ENCODE data around the gene FXR2. TPM values are rescaled to one million over a fixed set of nuclear protein-coding genes. Genes with fewer than 3 reads are reported as not detected.

The FXR2 gene
- total RNA-seq, 1 experiment from 2014 or later, result 52.0 TPM

GRCh38 chr17:7588553-7589203 lies 26.0 kb downstream of the FXR2 start:
- peak overlapping the region; percentile 76 for H3K4me3 ChIP-seq (ENCODE audit: insufficient read depth, low read depth, low read length)
- no peaks in the 10 kb centered on the region for H3K27me3 ChIP-seq (ENCODE audit: control insufficient read depth, insufficient read depth, low read length)
- H3K36me3 ChIP-seq (replicated peaks; ENCODE audit: control insufficient read depth, insufficient read depth, low read length), result peaks cover 12% of the 10 kb centered on the region
- DNase-seq, result no peak

- H3K36me3 ChIP-seq (replicated peaks; ENCODE audit: control insufficient read depth, insufficient read depth, low read length), result peaks cover 3% of the 10 kb centered on the region
- no peak overlapping the region for H3K4me3 ChIP-seq (ENCODE audit: insufficient read depth, low read depth, low read length)
- H3K27me3 ChIP-seq (ENCODE audit: control insufficient read depth, insufficient read depth, low read length), result no peaks in the 10 kb centered on the region
- DNase-seq, result no peak
Observed at GRCh38 chr17:7587420-7588151, 27.1 kb downstream of the FXR2 start.

DNA sequence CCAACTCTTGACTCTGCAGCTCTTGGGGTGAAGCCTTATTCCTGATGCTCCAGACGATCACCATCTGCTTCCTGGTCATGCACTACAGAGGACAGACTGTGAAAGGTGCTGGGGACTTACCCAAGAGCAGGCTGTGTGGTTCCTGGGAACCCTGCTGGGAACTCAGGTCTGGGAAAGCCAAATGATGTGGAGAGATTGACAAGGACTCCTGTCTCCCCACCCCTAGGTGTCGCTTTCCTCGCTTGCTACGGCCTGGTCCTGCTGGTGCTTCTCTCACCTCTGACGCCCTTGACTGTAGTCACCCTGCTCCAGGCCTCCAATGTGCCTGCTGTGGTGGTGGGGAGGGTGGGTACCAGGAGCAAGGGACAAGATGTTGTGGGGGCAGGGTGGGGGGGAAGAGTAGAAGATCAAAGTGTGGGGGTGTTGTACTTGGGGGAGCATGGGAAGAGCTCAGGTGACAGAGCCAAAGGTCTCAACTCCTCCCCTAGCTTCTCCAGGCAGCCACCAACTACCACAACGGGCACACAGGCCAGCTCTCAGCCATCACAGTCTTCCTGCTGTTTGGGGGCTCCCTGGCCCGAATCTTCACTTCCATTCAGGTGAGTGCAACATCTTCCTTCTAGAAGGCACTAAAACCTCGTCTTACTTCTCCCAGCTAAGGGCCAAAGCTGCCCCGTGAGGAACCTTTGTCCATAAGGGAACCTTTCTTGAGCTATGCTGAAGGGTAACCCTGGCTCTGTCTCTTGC lies 27.9 kb downstream of the FXR2 start:
- DNase-seq, result peak; percentile 67
- Histone ChIP-seq H3K36me3 (replicated peaks; ENCODE audit: control insufficient read depth, insufficient read depth, low read length) (peaks cover 5% of the 10 kb centered on the region), H3K4me3 (ENCODE audit: insufficient read depth, low read depth, low read length) (no peak overlapping the region), H3K27me3 (ENCODE audit: control insufficient read depth, insufficient read depth, low read length) (no peaks in the 10 kb centered on the region)

- H3K36me3 ChIP-seq (replicated peaks; ENCODE audit: control insufficient read depth, insufficient read depth, low read length), result peaks cover 7% of the 10 kb centered on the region
- H3K27me3 ChIP-seq (ENCODE audit: control insufficient read depth, insufficient read depth, low read length), result no peaks in the 10 kb centered on the region
- peak within 1 kb of the TSS; percentile 70 for H3K4me3 ChIP-seq (ENCODE audit: insufficient read depth, low read depth, low read length)
- peak; percentile 95 for DNase-seq
Observed at GRCh38 chr17:7583253-7584109, 31.2 kb downstream of the FXR2 start, which contains the start of gene MPDU1. MPDU1 (plus strand) TSS chr17:7583852; CDS start chr17:7583863, 11 bp downstream.

- peak; percentile 78 for DNase-seq
- H3K36me3 ChIP-seq (replicated peaks; ENCODE audit: control insufficient read depth, insufficient read depth, low read length), result peaks cover 12% of the 10 kb centered on the region
- H3K4me3 ChIP-seq (ENCODE audit: insufficient read depth, low read depth, low read length), result peak overlapping the region; percentile 70
- no peaks in the 10 kb centered on the region for H3K27me3 ChIP-seq (ENCODE audit: control insufficient read depth, insufficient read depth, low read length)
Observed at GRCh38 chr17:7582396-7583252, 32.1 kb downstream of the FXR2 start.

DNA sequence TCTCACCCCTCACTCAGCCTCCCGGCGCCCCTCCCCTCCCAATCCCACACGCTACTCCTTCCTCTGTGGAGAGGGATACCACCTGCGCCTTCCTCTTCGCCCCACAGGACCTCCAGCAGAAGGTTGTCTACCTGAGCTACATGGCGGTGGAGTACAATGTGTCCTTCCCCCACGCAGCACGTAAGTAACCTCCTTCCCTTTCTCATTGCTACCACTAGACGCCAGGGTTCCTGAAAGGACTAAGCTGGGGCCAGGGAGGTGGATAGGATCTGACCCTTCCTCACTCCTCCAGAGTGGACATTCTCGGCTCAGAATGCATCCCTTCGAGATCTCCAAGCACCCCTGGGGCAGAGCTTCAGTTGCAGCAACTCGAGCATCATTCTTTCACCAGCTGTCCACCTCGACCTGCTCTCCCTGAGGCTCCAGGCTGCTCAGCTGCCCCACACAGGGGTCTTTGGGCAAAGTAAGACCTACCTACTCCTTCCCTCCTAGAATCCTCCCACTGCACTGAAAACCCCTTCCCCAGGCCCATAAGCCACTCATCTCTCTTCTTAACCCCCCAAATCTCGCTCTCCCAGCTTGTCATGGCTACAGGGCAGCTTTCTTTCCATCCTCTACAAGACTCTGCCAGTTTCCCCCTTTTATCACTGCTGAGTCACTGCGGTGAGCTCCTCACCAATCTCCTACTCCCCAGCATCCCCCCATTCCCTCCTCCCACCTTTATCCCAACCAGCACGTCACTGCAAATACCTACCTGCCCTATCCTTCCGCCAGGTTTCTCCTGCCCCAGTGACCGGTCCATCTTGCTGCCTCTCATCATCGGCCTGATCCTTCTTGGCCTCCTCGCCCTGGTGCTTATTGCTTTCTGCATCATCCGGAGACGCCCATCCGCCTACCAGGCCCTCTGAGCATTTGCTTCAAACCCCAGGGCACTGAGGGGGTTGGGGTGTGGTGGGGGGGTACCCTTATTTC lies 33.8 kb downstream of the FXR2 start:
- DNase-seq, result peak; percentile 44
- H3K4me3 ChIP-seq (ENCODE audit: insufficient read depth, low read depth, low read length), result no peak overlapping the region
- H3K27me3 ChIP-seq (ENCODE audit: control insufficient read depth, insufficient read depth, low read length), result no peaks in the 10 kb centered on the region
- H3K36me3 ChIP-seq (replicated peaks; ENCODE audit: control insufficient read depth, insufficient read depth, low read length), result peaks cover 25% of the 10 kb centered on the region

DNA sequence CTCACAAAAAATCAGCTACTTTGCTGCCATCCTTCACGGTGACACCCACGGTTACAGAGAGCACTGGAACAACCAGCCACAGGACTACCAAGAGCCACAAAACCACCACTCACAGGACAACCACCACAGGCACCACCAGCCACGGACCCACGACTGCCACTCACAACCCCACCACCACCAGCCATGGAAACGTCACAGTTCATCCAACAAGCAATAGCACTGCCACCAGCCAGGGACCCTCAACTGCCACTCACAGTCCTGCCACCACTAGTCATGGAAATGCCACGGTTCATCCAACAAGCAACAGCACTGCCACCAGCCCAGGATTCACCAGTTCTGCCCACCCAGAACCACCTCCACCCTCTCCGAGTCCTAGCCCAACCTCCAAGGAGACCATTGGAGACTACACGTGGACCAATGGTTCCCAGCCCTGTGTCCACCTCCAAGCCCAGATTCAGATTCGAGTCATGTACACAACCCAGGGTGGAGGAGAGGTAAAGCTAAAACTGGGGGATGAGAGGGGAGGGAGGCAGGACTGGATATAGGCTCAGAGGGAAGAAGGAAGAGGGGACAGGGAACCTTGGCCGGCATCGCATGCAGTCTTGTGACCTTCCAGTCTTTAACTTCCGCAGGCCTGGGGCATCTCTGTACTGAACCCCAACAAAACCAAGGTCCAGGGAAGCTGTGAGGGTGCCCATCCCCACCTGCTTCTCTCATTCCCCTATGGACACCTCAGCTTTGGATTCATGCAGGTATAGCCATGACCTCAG lies 34.7 kb downstream of the FXR2 start:
- Histone ChIP-seq H3K27me3 (ENCODE audit: control insufficient read depth, insufficient read depth, low read length) (no peaks in the 10 kb centered on the region), H3K36me3 (replicated peaks; ENCODE audit: control insufficient read depth, insufficient read depth, low read length) (peaks cover 34% of the 10 kb centered on the region), H3K4me3 (ENCODE audit: insufficient read depth, low read depth, low read length) (no peak overlapping the region)
- DNase-seq, result no peak

DNA sequence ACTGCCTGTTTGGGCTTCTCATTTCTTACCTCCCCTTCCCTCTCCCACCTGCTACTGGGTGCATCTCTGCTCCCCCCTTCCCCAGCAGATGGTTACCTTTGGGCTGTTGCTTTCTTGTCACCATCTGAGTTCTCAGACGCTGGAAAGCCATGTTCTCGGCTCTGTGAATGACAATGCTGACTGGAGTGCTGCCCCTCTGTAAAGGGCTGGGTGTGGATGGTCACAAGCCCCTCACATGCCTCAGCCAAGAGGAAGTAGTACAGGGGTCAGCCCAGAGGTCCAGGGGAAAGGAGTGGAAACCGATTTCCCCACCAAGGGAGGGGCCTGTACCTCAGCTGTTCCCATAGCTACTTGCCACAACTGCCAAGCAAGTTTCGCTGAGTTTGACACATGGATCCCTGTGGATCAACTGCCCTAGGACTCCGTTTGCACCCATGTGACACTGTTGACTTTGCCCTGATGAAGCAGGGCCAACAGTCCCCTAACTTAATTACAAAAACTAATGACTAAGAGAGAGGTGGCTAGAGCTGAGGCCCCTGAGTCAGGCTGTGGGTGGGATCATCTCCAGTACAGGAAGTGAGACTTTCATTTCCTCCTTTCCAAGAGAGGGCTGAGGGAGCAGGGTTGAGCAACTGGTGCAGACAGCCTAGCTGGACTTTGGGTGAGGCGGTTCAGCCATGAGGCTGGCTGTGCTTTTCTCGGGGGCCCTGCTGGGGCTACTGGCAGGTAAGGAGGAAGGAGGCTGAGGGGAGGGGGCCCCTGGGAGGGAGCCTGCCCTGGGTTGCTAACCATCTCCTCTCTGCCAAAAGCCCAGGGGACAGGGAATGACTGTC lies 35.5 kb downstream of the FXR2 start, which contains the start of gene CD68:
Gene CD68, plus strand, starts transcription at position 638 of the 833 bp plus-strand sequence. Its CDS starts 40 bp downstream, at position 678.
- Histone ChIP-seq H3K4me3 (ENCODE audit: insufficient read depth, low read depth, low read length) (no peak within 1 kb of the TSS), H3K27me3 (ENCODE audit: control insufficient read depth, insufficient read depth, low read length) (no peaks in the 10 kb centered on the region), H3K36me3 (replicated peaks; ENCODE audit: control insufficient read depth, insufficient read depth, low read length) (peaks cover 42% of the 10 kb centered on the region)
- DNase-seq, result peak; percentile 83

GRCh38 chr17:7577327-7578199 lies 37.1 kb downstream of the FXR2 start:
- DNase-seq, result no peak
- no peaks in the 10 kb centered on the region for H3K27me3 ChIP-seq (ENCODE audit: control insufficient read depth, insufficient read depth, low read length)
- no peak overlapping the region for H3K4me3 ChIP-seq (ENCODE audit: insufficient read depth, low read depth, low read length)
- H3K36me3 ChIP-seq (replicated peaks; ENCODE audit: control insufficient read depth, insufficient read depth, low read length), result peaks cover 45% of the 10 kb centered on the region

GRCh38 chr17:7576432-7576937 lies 38.2 kb downstream of the FXR2 start:
- Histone ChIP-seq H3K4me3 (ENCODE audit: insufficient read depth, low read depth, low read length) (no peak overlapping the region), H3K36me3 (replicated peaks; ENCODE audit: control insufficient read depth, insufficient read depth, low read length) (peaks cover 43% of the 10 kb centered on the region), H3K27me3 (ENCODE audit: control insufficient read depth, insufficient read depth, low read length) (no peaks in the 10 kb centered on the region)
- no peak for DNase-seq

Measured in H7 (cell line).